ENCODE measurements around the gene CACNA2D3. TPM values are rescaled to one million over a fixed set of nuclear protein-coding genes. Genes with fewer than 3 reads are reported as not detected.

CACNA2D3 gene
- total RNA-seq, 1 experiment from 2014 or later = not detected

GRCh38 chr3:55059027-55059629 lies 936.8 kb downstream of the CACNA2D3 start:
- no peak for DNase-seq
- Mint-ChIP-seq H3K27ac (ENCODE audit: unreplicated experiment) (no peak overlapping the region), H3K4me3 (ENCODE audit: unreplicated experiment) (no peak overlapping the region), H3K4me1 (ENCODE audit: low read depth, unreplicated experiment) (no peaks in the 10 kb centered on the region), H3K9me3 (ENCODE audit: unreplicated experiment) (no peaks in the 10 kb centered on the region), H3K27me3 (ENCODE audit: insufficient read depth, unreplicated experiment) (peaks cover 18% of the 10 kb centered on the region), H3K36me3 (ENCODE audit: insufficient read depth, unreplicated experiment) (no peaks in the 10 kb centered on the region)
- Histone ChIP-seq H3K9me3 (peaks cover 4% of the 10 kb centered on the region), H3K27me3 (replicated peaks; ENCODE audit: control insufficient read depth, insufficient read depth, low read length) (no peaks in the 10 kb centered on the region), H3K4me3 (ENCODE audit: low read depth, low read length) (no peak overlapping the region), H3K36me3 (ENCODE audit: control insufficient read depth, insufficient read depth, low read length) (no peaks in the 10 kb centered on the region), H3K4me1 (no peaks in the 10 kb centered on the region)
- TF ChIP-seq, protein P1, sequence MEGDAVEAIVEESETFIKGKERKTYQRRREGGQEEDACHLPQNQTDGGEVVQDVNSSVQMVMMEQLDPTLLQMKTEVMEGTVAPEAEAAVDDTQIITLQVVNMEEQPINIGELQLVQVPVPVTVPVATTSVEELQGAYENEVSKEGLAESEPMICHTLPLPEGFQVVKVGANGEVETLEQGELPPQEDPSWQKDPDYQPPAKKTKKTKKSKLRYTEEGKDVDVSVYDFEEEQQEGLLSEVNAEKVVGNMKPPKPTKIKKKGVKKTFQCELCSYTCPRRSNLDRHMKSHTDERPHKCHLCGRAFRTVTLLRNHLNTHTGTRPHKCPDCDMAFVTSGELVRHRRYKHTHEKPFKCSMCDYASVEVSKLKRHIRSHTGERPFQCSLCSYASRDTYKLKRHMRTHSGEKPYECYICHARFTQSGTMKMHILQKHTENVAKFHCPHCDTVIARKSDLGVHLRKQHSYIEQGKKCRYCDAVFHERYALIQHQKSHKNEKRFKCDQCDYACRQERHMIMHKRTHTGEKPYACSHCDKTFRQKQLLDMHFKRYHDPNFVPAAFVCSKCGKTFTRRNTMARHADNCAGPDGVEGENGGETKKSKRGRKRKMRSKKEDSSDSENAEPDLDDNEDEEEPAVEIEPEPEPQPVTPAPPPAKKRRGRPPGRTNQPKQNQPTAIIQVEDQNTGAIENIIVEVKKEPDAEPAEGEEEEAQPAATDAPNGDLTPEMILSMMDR (IDR thresholded peaks at IDR 0.05; ENCODE audit: insufficient read depth in 1 of 2, low read depth in 1 of 2, low read length in 1 of 2, severe bottlenecking in 1 of 2, unreplicated experiment in 1 of 2) = no peak
- ChIA-PET POLR2A (no interaction called here), CTCF (no interaction called here)
- intact Hi-C loops (cut with micrococcal nuclease; ENCODE audit: unreplicated experiment) = no loop called here
- no TSS peak for BruUV-seq (replicated peaks)

DNA sequence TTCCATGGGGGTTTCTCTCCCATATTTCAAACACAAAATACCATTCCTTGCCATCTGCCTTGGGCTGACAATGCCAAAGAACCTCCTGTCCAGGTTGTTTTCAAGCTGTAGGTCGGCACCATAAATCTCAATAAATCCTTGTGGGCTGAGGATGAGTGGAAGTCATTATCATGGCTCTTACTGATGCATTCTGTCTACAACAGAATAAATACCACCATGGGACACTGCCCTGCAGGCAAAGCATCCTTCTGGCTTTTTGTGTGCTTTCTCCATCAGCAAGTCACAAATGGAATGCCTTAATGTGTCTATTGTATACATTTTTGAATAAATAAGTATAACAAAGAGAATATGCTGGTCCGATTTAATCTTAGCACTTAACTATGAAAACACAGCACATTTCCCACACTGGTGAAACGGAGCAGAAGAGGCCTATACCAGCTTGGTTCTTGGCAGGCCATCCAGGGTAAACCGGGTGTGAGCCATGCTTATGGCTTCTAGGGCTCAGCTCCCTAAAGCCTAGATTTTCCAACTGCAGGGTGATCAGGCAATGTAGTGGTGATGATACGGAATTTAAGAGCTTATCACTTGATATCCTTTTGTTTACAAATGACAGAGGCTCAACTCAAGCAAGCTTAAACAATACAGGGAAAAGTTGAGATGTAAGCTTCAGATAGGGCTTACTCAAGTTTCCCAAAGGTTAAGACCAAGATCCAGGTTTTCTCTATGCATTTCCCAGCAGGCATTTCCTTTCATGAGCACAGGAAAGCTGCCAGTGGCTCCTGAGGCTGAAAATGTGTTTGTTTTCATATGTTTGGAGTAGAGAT lies 938.8 kb downstream of the CACNA2D3 start:
- intact Hi-C loops (cut with micrococcal nuclease; ENCODE audit: unreplicated experiment) = no loop called here
- CTCF ChIA-PET = no interaction called here
- H3K36me3 Mint-ChIP-seq (ENCODE audit: insufficient read depth, unreplicated experiment) = no peaks in the 10 kb centered on the region

DNA sequence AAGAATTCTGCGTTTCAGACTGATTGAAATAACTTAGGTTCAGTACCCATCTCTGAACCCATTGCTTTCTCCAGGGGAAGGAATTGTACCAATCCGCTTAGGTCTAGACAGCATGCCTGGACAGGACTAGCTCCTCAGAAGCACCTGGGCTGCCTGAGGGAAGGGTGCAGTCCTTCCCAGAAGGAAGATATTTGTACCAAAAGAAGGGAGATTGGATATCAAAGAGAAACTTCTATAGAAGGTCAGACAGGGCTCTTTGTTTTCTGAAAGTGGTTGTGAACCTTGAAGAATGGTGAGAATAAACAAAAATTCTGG lies 939.3 kb downstream of the CACNA2D3 start:
- peaks cover 18% of the 10 kb centered on the region for H3K27me3 Mint-ChIP-seq (ENCODE audit: insufficient read depth, unreplicated experiment)
- Histone ChIP-seq H3K27me3 (replicated peaks; ENCODE audit: control insufficient read depth, insufficient read depth, low read length) (no peaks in the 10 kb centered on the region), H3K4me3 (ENCODE audit: low read depth, low read length) (no peak overlapping the region), H3K9me3 (no peaks in the 10 kb centered on the region), H3K4me1 (no peaks in the 10 kb centered on the region), H3K36me3 (ENCODE audit: control insufficient read depth, insufficient read depth, low read length) (no peaks in the 10 kb centered on the region)
- DNase-seq = peak in 1 of 2 experiments; percentile 46
- H3K4me3 Mint-ChIP-seq (ENCODE audit: unreplicated experiment) = no peak overlapping the region
- ChIA-PET CTCF (no interaction called here), POLR2A (no interaction called here)
- H3K27ac Mint-ChIP-seq (ENCODE audit: unreplicated experiment) = no peak overlapping the region
- no peaks in the 10 kb centered on the region for H3K4me1 Mint-ChIP-seq (ENCODE audit: low read depth, unreplicated experiment)
- no peaks in the 10 kb centered on the region for H3K9me3 Mint-ChIP-seq (ENCODE audit: unreplicated experiment)
- BruUV-seq (replicated peaks) = no TSS peak
- no peaks in the 10 kb centered on the region for H3K36me3 Mint-ChIP-seq (ENCODE audit: insufficient read depth, unreplicated experiment)
- TF ChIP-seq, protein P1 (IDR thresholded peaks at IDR 0.05; ENCODE audit: insufficient read depth in 1 of 2, low read depth in 1 of 2, low read length in 1 of 2, severe bottlenecking in 1 of 2, unreplicated experiment in 1 of 2) = no peak
- intact Hi-C loops (cut with micrococcal nuclease; ENCODE audit: unreplicated experiment) = no loop called here

More for the DNA sequence above, 938.8 kb downstream of the CACNA2D3 start:
- TF ChIP-seq, protein P1 (IDR thresholded peaks at IDR 0.05; ENCODE audit: insufficient read depth in 1 of 2, low read depth in 1 of 2, low read length in 1 of 2, severe bottlenecking in 1 of 2, unreplicated experiment in 1 of 2) = no peak
- H3K36me3 ChIP-seq (ENCODE audit: control insufficient read depth, insufficient read depth, low read length) = no peaks in the 10 kb centered on the region
- H3K4me1 ChIP-seq = no peaks in the 10 kb centered on the region
- no peak overlapping the region for H3K4me3 ChIP-seq (ENCODE audit: low read depth, low read length)
- H3K4me1 Mint-ChIP-seq (ENCODE audit: low read depth, unreplicated experiment) = no peaks in the 10 kb centered on the region
- peaks cover 18% of the 10 kb centered on the region for H3K27me3 Mint-ChIP-seq (ENCODE audit: insufficient read depth, unreplicated experiment)
- no peaks in the 10 kb centered on the region for H3K9me3 ChIP-seq
- H3K9me3 Mint-ChIP-seq (ENCODE audit: unreplicated experiment) = no peaks in the 10 kb centered on the region
- no peaks in the 10 kb centered on the region for H3K27me3 ChIP-seq (replicated peaks; ENCODE audit: control insufficient read depth, insufficient read depth, low read length)
- no peak overlapping the region for H3K27ac Mint-ChIP-seq (ENCODE audit: unreplicated experiment)
- POLR2A ChIA-PET = no interaction called here
- no peak for DNase-seq
- no TSS peak for BruUV-seq (replicated peaks)
- no peak overlapping the region for H3K4me3 Mint-ChIP-seq (ENCODE audit: unreplicated experiment)

Data from Caco-2 (cell line).